GM19193 (cell line): ENCODE measurements around the gene UBE2C.

Source experiments
- POLR2A ChIP-seq: IDR thresholded peaks from 4 replicates; pipeline ENCODE4 v1.6.1; 2011; ENCODE audit not compliant: insufficient read depth, insufficient read length; ENCODE audit errors: extremely low read depth

Gene UBE2C

DNA sequence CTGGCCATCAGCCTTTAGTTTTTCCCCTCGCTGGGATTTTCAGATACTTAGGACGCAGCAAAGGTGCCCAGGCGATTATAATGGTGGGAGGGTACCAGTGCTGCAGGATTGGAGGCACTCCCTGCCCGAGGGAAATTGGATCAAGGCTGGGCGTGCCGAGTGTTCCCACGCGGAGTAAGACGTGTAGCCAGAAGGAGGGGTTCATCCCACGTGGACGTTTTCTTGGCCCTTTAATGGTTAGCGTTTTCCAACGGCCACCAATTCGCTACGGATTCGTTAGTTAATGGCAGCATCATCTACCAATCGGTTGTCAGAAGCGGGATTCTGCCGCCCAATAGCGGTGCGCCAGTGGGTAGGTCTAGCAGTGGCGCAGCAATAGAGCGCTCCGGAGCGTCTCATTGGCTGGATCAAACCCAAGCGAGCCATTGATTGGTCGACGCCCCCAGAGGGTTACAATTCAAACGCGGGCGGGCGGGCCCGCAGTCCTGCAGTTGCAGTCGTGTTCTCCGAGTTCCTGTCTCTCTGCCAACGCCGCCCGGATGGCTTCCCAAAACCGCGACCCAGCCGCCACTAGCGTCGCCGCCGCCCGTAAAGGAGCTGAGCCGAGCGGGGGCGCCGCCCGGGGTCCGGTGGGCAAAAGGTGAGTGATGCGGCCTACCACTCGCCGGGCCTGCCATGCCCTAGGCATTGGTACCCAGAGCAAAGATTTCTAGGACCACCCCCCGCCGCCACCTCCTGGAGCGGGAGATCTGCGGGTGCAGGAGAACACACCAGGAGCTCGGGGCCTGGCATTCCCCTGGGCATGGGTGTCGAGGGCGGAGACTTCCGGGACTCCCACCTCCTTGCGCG is at the start of gene UBE2C:
Gene UBE2C, plus strand, starts transcription at position 488 of the 849 bp plus-strand sequence. Its CDS starts 52 bp downstream, at position 540.
- peak; percentile 74 for TF ChIP-seq POLR2A

- TF ChIP-seq POLR2A, result no peak
Observed at GRCh38 chr20:45765307-45765875, 47.1 kb upstream of the UBE2C start.

GRCh38 chr20:45765980-45766379 is 46.5 kb upstream of the UBE2C start:
- no peak for TF ChIP-seq POLR2A

DNA sequence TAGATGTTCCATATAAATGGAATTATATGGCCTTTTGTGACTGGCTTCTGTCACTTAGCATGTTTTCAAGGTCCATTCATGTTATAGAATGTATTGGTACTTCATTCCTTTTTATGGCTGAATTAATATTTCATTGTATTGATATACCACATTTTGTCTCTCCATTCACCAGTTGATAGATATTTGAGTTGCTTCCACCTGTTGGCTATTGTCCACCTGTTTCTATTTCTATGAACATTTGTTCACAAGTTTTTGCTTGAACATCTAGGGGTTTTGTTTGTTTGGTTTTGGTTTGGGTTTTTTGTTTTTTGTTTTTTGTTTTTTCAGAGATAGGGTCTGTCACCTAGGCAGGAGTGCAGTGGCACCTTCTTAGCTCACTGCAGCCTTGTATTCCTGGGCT is 44.0 kb upstream of the UBE2C start:
- no peak for TF ChIP-seq POLR2A

GRCh38 chr20:45771182-45771759 is 41.2 kb upstream of the UBE2C start:
- no peak for TF ChIP-seq POLR2A

DNA sequence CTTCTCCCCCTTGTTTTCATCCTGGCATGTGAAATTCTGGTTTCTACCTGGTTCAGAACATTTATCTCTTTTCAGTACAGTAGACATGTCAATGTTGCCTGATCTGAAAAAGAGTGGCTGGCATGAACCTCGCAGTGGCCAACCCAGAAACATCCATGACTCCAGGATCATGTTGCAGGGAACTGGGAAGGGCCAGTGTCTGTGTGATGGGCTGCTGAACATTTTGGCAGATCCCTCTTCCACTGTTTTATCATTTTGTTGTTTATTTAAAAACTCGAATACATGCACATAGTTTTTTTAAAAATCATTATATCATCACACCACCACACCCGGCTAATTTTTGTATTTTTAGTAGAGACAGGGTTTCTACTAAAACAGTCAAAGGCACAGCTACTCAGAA is 39.8 kb upstream of the UBE2C start:
- no peak for TF ChIP-seq POLR2A

GRCh38 chr20:45774945-45775344 is 37.5 kb upstream of the UBE2C start:
- no peak for TF ChIP-seq POLR2A

DNA sequence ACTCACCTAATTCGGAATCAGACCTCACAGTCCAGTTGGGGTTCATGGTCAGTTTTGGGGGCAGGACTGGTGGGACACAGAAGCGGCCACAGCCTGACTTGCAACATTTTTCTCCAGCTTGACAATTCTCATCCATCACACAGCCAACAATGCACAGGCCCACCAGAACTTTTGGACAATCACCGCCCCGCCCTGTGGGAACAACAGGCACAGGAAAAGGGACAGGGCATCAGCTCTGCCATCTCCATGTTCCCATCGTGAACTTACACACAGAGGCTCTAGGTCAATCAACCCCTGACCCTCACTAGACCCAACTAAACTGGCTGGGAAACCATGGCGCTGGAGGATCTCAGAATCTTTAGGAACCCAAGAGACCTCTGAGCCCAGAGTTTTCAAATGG is 37.0 kb upstream of the UBE2C start:
- TF ChIP-seq POLR2A, result no peak

- no peak for TF ChIP-seq POLR2A
Observed at GRCh38 chr20:45776931-45777330, 35.5 kb upstream of the UBE2C start.

GRCh38 chr20:45779011-45779915 is 33.2 kb upstream of the UBE2C start:
- no peak for TF ChIP-seq POLR2A

GRCh38 chr20:45780159-45780558 is 32.3 kb upstream of the UBE2C start:
- TF ChIP-seq POLR2A, result no peak

- no peak for TF ChIP-seq POLR2A
Observed at GRCh38 chr20:45781391-45781931, 31.0 kb upstream of the UBE2C start.

- no peak for TF ChIP-seq POLR2A
Observed at GRCh38 chr20:45782890-45783289, 29.6 kb upstream of the UBE2C start.

- no peak for TF ChIP-seq POLR2A
Observed at GRCh38 chr20:45783656-45784294, 28.7 kb upstream of the UBE2C start.
